ENCODE data around the gene CLSTN1. TPM values are rescaled to one million over a fixed set of nuclear protein-coding genes. Genes with fewer than 3 reads are reported as not detected.

Gene CLSTN1
- total and polyA plus RNA-seq, 2 of the 8 experiments (the other 6 are each of a cell fraction or from before 2014, with no cell fraction given), result 34.2 to 97.4 TPM

DNA sequence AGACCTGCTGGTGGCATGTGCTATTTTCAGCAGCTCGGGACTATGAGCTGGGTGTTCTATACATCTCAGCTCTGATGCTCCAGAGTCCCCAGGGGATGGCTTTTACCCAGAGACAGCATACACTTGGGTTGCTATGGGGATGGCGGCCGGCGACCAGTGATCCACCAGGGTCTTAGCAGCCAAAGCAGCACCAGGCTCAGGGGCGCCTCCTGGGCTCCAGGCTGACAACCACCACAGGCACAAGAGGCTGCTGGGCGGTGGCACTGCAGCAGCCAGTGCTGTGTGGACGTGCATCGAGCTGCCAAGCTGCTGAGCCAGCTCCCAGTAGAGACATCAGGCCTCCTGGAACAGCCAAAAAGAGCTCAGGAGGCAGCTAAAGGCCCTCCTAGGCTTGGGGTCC is 37.6 kb upstream of the CLSTN1 start (continued):
- no peak for TF ChIP-seq SIX5 (IDR thresholded peaks at IDR 0.05; ENCODE audit: low read depth, low read length)
- TF ChIP-seq KDM5A (IDR thresholded peaks at IDR 0.05; ENCODE audit: low read length), result no peak
- no peak for TF ChIP-seq TCF12 (IDR thresholded peaks at IDR 0.05; ENCODE audit: low read depth, low read length)
- no peak for TF ChIP-seq RFX5 (IDR thresholded peaks at IDR 0.05; ENCODE audit: borderline replicate concordance, low read depth, low read length)
- TF ChIP-seq HDAC6 (IDR thresholded peaks at IDR 0.05; ENCODE audit: low read depth, low read length), result no peak
- TF ChIP-seq KDM4A (IDR thresholded peaks at IDR 0.05; ENCODE audit: low read depth, low read length, severe bottlenecking), result no peak
- TF ChIP-seq FOSL1 (IDR thresholded peaks at IDR 0.05; ENCODE audit: insufficient read depth, low read depth, low read length), result no peak
- TF ChIP-seq TAF7 (optimal IDR thresholded peaks at IDR 0.05; ENCODE audit: borderline replicate concordance, low read depth, low read length), result no peak
- TF ChIP-seq GTF2F1 (IDR thresholded peaks at IDR 0.05; ENCODE audit: borderline replicate concordance, low read depth, low read length), result no peak

All from H1 (cell line).